Tibial nerve (tissue), 4 donors: ENCODE data around the gene NNT. TPM values are rescaled to one million over a fixed set of nuclear protein-coding genes. Genes with fewer than 3 reads are reported as not detected.

Source experiments
- DNase-seq, 2 donors: peaks; one replicate each; pipeline ENCODE4 v3.0.0-alpha.2; 2019; ENCODE audit warnings: low spot score in 2 of 2
- H3K27ac ChIP-seq, 4 donors: fragments of 200-600 bp; sonication (generic) in 3 of 4; one replicate each; pipeline ENCODE4 v1.5.1; 2017 to 2019; ENCODE audit warnings: mild to moderate bottlenecking in 1 of 4
- H3K27me3 ChIP-seq, 2 donors: fragments of 200-600 bp; sonication (generic) in 1 of 2; one replicate each; pipeline versions ENCODE4 v1.5.1 to v1.6.0; 2017 to 2019
- H3K36me3 ChIP-seq, 3 donors: fragments of 200-600 bp; sonication (generic); one replicate each; pipeline ENCODE4 v1.5.1; 2018 to 2019
- H3K4me1 ChIP-seq, 4 donors: fragments of 200-600 bp; sonication (generic) in 3 of 4; one replicate each; pipeline ENCODE4 v1.5.1; 2017 to 2019
- H3K4me3 ChIP-seq, 4 donors: fragments of 200-600 bp; sonication (generic) in 3 of 4; one replicate each; pipeline ENCODE4 v1.5.1; 2017 to 2019; ENCODE audit warnings: mild to moderate bottlenecking in 1 of 4, moderate library complexity in 1 of 4
- H3K9me3 ChIP-seq, 4 donors: fragments of 200-600 bp; sonication (generic) in 3 of 4; one replicate each; pipeline ENCODE4 v1.5.1; 2017 to 2019
- EP300 ChIP-seq, 2 donors: sonication (generic); formaldehyde crosslinking; IDR thresholded peaks; one replicate each; pipeline ENCODE4 v1.6.1; 2017; ENCODE audit warnings: antibody characterized with exemption in 2 of 2, mild to moderate bottlenecking in 1 of 2
- POLR2A ChIP-seq, 2 donors: fragments of 450-650 bp; IDR thresholded peaks; one replicate each; pipeline ENCODE4 v1.6.1; 2017; ENCODE audit warnings: antibody characterized with exemption in 2 of 2, mild to moderate bottlenecking in 2 of 2, moderate library complexity in 2 of 2
- WGBS, 2 donors: methylation state at CpG; one replicate each; pipeline ENCODE4 v1.1.5; 2018; 5-methylcytosine and 5-hydroxymethylcytosine counted together
- total RNA-seq, 4 donors: library from RNA; depleted of rRNA; stranded (reverse); fragments of >200 nt; gene quantifications; one replicate each; pipeline ENCODE4 v1.1.0, GENCODE V29; 2016
- TF ChIP-seq, protein P1 (sequence below), 5 experiments: fragments of 200-600 bp in 3 of 5; fragments of 450-650 bp in 2 of 5; sonication (generic) in 3 of 5; IDR thresholded peaks; one replicate each; pipeline ENCODE4 v1.5.1; 2016 to 2019; ENCODE audit warnings: antibody characterized with exemption in 5 of 5, mild to moderate bottlenecking in 3 of 5, moderate library complexity in 2 of 5

NNT gene
- total RNA-seq, 4 donors from 2014 or later, result 36.3 to 47.1 (median 42.7) TPM

DNA sequence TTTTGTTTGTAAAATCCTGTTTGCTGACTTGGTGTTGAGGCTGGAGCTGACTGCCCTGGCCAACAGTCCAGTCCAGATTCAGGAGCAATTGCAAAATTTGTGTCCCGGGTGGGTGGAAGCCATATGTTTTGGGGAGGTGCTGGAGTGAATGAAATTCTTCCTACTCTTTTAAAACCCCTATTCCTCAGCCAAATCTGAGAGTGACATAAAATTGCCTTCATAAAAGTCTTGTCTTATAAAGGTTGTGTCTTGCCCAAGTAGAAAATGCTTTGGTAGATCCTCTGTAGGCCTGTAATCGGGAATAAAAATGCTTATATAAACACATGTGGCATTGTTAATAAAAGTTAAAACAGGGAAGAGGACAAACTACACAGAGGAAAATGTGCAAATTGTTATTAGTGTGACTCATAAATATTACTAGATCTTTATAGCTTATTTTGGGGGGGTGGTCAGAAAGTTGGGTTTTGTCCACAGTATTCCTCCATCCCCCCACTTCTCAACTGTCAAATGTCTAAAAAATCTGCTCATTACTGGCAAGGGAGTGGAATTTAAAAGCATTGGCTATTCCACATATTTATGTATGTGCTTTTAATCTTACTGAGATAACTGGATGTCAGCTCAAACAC lies 45.6 kb downstream of the NNT start:
- peak in 1 of 2 donors; percentile 12 for TF ChIP-seq EP300 (IDR thresholded peaks at IDR 0.05)
- TF ChIP-seq POLR2A (IDR thresholded peaks at IDR 0.05), result no peak
- TF ChIP-seq, protein P1, sequence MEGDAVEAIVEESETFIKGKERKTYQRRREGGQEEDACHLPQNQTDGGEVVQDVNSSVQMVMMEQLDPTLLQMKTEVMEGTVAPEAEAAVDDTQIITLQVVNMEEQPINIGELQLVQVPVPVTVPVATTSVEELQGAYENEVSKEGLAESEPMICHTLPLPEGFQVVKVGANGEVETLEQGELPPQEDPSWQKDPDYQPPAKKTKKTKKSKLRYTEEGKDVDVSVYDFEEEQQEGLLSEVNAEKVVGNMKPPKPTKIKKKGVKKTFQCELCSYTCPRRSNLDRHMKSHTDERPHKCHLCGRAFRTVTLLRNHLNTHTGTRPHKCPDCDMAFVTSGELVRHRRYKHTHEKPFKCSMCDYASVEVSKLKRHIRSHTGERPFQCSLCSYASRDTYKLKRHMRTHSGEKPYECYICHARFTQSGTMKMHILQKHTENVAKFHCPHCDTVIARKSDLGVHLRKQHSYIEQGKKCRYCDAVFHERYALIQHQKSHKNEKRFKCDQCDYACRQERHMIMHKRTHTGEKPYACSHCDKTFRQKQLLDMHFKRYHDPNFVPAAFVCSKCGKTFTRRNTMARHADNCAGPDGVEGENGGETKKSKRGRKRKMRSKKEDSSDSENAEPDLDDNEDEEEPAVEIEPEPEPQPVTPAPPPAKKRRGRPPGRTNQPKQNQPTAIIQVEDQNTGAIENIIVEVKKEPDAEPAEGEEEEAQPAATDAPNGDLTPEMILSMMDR (IDR thresholded peaks at IDR 0.05), result no peak
- Histone ChIP-seq H3K4me1 (peaks cover 0 to 10% (median 0%) of the 10 kb centered on the region in 4 donors), H3K27me3 (no peaks in the 10 kb centered on the region), H3K36me3 (peaks cover 0 to 55% (median 21%) of the 10 kb centered on the region in 3 donors), H3K27ac (peak overlapping the region in 1 of 4 donors; percentile 52), H3K4me3 (no peak overlapping the region), H3K9me3 (no peaks in the 10 kb centered on the region)
- DNase-seq, result peak in 1 of 2 donors; percentile 26
- WGBS, 2 donors, result 60 to 63% methylated on average over 2 of the region's 2 CpGs

DNA sequence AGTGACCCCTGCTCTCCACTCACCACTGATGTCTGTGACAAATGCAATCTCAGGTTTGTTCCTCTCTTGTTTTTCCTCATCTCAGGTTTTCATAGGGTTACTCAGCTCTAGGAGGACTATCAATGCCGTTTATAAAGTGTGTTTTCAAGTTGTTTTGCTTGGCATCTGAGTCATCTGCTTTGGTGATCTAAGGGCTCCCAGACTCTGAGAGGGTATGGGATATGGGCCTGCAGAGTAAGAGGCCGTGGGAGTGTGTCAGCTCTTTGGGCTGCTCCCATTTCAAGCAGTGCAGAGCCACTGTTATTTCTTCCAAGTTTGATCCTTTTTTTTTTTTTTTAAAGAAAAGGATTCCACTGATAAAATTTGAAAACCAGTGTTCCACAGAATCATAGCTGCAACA lies 46.3 kb downstream of the NNT start:
- no peak overlapping the region for H3K4me3 ChIP-seq
- no peak for DNase-seq
- H3K27ac ChIP-seq, result peak overlapping the region in 2 of 4 donors; percentile 33 to 52
- whole genome bisulfite sequencing, 2 donors, result 42 to 44% methylated on average over 2 of the region's 2 CpGs
- H3K4me1 ChIP-seq, result peaks cover 0 to 10% (median 0%) of the 10 kb centered on the region in 4 donors
- TF ChIP-seq, protein P1 (IDR thresholded peaks at IDR 0.05), result no peak
- TF ChIP-seq POLR2A (IDR thresholded peaks at IDR 0.05) (no peak), EP300 (IDR thresholded peaks at IDR 0.05) (no peak)
- no peaks in the 10 kb centered on the region for H3K9me3 ChIP-seq
- peaks cover 0 to 61% (median 21%) of the 10 kb centered on the region in 3 donors for H3K36me3 ChIP-seq
- no peaks in the 10 kb centered on the region for H3K27me3 ChIP-seq

DNA sequence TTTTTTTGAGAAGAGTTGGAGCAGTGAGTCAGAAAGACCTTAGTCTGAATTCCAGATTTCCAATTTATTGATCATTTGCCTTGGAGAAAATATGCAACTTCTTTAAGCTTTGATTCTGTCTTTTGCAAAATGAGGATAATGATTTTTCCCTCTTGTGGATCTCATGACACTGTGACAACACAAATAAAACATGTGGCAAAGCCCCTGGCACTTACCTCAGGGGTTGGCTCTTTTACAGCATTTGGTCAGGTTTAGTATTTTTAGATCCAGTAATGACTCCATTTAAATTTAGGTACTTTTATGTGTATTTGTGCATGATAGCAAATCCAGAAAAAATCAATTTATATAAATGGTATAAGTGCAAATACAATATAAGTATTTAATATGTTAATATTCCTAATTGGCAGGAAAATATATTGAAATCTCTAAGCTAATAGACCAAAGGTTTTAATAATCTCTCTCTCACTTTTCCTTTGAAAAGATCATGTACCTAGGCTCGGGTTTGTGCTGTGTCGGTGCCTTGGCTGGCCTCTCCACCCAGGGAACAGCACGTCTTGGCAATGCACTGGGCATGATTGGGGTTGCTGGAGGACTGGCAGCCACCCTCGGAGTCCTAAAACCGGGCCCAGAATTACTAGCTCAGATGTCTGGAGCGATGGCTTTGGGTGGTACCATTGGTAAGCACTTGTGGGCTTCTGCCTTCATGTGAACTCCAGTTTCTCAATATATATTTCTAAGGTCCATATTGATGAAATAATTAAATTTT lies 49.7 kb downstream of the NNT start:
- H3K4me1 ChIP-seq, result peaks cover 0 to 10% (median 0%) of the 10 kb centered on the region in 4 donors
- TF ChIP-seq, protein P1 (IDR thresholded peaks at IDR 0.05), result no peak
- no peak for TF ChIP-seq EP300 (IDR thresholded peaks at IDR 0.05)
- no peak for TF ChIP-seq POLR2A (IDR thresholded peaks at IDR 0.05)
- H3K27me3 ChIP-seq, result no peaks in the 10 kb centered on the region
- WGBS, 2 donors, result 95 to 98% methylated on average over 6 of the region's 6 CpGs
- no peaks in the 10 kb centered on the region for H3K9me3 ChIP-seq
- H3K27ac ChIP-seq, result no peak overlapping the region
- H3K36me3 ChIP-seq, result peaks cover 0 to 78% (median 28%) of the 10 kb centered on the region in 3 donors
- no peak overlapping the region for H3K4me3 ChIP-seq
- DNase-seq, result no peak

DNA sequence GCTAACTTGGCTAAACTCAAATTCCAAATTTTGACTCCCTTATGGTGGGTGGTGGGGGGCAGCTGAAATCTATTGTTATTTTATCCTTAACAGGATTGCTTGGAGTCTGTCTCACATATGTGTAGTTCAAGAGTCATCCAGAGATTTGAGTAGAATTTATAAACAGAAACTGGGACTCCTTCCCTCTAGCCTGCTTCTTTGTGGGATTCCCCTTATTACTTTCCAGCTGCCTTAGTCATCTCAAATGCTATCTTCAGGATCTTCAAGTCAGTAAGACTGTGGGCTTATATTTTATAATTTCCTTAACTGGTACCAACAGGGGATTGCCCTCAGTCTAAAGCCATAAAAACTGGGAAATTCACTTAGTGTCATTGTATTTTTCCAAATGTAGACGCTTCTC lies 55.5 kb downstream of the NNT start:
- Histone ChIP-seq H3K27me3 (no peaks in the 10 kb centered on the region), H3K4me3 (no peak overlapping the region), H3K27ac (no peak overlapping the region), H3K36me3 (peaks cover 0 to 66% (median 18%) of the 10 kb centered on the region in 3 donors), H3K4me1 (no peaks in the 10 kb centered on the region), H3K9me3 (no peaks in the 10 kb centered on the region)
- WGBS, 2 donors, result 79 to 80% methylated on average over 1 of the region's 1 CpG
- no peak for TF ChIP-seq POLR2A (IDR thresholded peaks at IDR 0.05)
- TF ChIP-seq, protein P1 (IDR thresholded peaks at IDR 0.05), result no peak
- TF ChIP-seq EP300 (IDR thresholded peaks at IDR 0.05), result no peak
- DNase-seq, result no peak

DNA sequence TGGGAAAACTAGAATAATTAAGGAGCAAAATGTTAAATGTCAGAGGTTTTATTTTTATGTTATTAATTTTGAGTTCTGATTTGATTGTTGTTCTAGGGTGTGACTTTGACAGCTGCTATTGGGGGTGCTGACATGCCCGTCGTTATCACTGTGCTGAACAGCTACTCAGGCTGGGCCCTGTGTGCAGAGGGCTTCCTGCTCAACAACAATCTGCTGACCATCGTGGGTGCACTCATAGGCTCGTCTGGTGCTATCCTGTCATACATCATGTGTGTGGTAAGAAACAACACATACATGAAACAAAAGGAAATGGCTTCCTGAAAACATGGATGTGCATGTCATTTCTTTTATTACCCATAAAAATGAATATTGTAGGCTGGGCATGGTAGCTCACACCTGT lies 56.1 kb downstream of the NNT start:
- peaks cover 0 to 60% (median 18%) of the 10 kb centered on the region in 3 donors for H3K36me3 ChIP-seq
- no peaks in the 10 kb centered on the region for H3K27me3 ChIP-seq
- no peak overlapping the region for H3K27ac ChIP-seq
- H3K4me3 ChIP-seq, result no peak overlapping the region
- TF ChIP-seq, protein P1 (IDR thresholded peaks at IDR 0.05), result no peak
- TF ChIP-seq EP300 (IDR thresholded peaks at IDR 0.05), result no peak
- no peak for TF ChIP-seq POLR2A (IDR thresholded peaks at IDR 0.05)
- H3K9me3 ChIP-seq, result no peaks in the 10 kb centered on the region
- WGBS, 2 donors, result 85 to 86% methylated on average over 4 of the region's 4 CpGs
- DNase-seq, result no peak
- peaks cover 0 to 2% (median 0%) of the 10 kb centered on the region in 4 donors for H3K4me1 ChIP-seq
